GM21529 (cell line): ENCODE measurements around the gene MAPK12.

ENCODE experiments used
- ATAC-seq: cut with Tn5 transposase; IDR thresholded peaks from one replicate; pipeline ENCODE4 v1.9.1; 2021; ENCODE audit not compliant: unreplicated experiment

Gene MAPK12

DNA sequence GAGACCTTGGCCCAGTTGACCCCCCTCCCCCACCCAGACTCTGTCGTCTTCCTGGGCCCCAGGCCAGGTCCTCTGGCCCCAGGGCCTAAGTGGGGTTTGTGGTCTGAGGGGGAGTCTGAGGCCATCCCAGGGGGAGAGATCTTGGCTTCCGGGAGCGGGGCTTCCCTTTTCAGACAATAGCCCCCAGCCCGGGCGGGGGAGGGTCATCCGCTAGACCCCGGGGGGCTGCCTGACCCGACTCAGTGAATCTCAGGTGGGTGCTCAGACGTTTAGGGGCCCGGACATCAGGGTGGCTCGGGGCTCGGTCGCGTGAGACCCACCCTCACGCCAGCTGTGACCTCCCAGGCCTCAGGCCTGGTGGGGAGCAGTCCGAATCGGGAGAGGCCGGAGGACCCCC lies 8.1 kb upstream of the MAPK12 start:
- ATAC-seq = no peak

DNA sequence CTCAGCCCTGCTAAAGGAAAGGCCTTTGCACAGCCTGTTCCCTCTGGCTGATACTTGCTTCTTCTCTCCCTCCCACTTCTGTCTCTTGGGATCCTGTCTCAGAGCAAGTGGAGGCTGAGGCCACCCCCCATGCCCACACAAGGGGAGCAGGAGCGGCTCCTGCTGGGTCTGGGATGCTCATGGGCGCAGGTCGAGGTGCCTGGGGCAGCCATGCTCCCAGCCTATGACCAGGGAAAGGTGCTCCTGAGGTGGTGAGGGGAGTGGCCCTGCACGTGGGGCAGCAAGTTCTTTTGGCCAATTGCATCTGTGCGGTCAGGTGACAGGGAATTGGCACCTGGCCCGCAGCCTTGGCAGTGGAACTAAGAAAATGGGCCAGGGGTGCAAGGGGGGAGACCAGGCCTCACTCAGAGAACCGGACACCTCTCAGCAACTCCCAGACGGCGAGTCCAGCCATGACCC lies 7.2 kb upstream of the MAPK12 start:
- ATAC-seq = no peak

DNA sequence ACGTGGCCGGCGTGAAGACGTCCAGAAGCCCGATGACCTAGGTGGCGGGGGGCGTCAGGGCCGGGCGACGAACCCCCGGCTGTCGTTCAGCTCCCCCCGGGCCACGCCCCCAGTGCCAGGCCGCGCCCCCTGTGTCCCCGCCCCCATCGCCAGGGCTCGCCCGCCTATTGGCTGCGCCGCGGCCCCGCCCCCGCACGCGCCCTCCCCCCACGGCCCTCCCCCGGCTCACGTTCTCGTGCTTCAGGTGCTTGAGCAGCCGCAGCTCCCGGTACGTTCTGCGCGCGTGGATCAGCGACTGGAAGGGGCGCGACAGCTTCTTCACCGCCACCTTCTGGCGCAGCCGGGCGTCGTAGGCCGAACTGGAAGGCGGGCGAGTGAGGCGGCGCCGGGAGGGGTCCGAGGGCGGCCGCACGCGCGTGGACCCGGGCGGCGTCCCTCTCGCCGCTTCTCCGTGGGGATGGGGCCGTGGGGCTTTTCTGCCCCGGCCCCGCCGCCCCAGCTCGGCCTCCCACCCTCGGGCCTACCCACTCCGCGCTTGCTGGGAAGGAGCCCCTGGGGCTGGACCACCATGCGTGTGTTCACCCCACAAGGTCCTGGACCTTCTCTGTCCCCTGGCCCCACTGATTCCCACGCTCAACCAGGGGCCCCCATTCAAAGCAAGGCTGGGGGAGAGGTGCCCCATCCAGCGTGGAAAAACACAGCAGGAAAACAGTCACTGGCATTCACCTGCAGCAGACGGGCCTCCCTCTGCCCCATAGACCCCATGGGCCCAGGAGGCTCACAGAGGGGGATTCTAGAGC lies 6.3 kb upstream of the MAPK12 start:
- no peak for ATAC-seq

DNA sequence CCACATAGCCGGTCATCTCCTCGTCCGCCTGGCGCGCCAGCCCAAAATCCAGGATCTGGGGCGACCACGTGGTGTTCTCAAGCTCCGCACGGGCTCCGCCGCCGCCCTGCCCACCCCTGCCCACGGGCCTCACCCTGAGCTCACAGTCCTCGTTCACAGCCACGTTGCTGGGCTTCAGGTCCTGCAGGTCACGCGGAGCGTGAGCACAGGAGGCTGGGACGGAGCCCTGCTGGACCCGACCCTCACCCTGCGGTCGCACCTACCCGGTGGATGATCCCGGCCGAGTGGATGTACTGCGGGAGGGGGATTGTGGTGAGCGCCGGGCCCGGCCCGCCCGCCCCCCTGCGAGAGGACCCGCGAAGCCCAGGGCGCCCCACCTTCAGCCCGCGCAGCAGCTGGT lies 5.5 kb upstream of the MAPK12 start:
- no peak for ATAC-seq

DNA sequence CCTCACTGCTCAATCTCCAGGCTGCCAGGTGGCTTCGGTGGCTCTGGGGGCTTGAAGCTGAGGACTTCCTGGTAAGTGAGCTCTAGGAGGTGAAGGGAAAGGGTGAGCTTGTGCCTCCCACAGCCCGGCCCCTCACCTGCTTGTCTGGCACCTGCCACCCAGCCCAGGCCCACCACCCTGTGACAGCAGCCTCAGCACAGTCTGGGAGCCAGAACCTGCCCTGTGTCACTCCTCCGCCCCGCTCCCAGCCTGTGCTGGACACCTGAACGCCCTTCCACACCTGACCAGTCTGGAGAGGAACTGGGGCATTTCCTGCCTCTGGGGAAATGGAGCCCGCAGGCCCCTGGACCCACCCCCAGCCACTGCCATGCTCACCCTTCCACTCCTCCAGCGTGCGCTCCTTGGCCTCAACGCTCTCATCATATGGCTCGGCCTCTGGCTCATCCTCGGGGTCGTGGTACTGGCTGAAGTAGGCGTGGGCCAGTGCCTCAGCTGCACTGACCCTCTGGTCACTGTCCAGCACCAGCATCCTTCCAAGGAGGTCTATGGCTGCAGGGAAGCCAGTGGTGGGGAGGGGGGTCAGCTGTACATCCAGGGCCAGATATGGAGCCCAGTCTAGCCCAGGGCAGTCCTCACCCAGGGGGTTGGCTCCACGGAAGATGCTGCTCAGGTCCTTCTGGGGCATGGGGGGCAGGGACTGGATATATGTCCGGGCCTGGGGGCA lies 3.6 kb upstream of the MAPK12 start:
- ATAC-seq = no peak

DNA sequence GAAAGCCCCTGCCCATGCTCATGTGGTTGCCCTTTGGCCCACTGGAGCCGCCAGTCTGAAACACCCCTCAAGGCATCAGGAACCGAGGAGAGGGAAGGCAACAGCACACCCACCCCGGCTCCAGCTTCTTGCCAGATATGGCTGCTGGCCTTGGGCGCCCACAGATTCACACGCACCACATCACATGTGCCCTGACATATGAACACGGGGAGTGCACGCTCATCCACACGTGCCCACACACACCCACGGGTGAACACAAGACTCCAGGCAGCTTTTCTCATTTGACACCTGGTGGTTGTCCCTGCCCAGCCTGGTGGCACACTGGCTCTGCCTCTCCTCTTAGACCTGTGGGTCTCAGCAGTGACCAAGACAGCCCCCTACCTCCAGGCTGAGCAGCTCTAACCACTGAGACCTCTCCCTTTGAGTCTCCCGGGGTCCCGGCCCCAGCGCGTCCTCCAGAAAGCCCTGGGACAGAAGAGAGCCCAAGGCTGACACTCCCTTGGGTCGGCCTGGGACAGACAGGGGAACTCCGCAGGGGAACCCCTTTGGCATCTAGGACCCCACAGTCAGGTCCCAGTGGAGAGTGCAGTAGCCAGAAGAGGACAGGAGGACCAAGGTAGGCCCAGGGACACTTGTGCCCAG lies 2.7 kb upstream of the MAPK12 start:
- no peak for ATAC-seq

DNA sequence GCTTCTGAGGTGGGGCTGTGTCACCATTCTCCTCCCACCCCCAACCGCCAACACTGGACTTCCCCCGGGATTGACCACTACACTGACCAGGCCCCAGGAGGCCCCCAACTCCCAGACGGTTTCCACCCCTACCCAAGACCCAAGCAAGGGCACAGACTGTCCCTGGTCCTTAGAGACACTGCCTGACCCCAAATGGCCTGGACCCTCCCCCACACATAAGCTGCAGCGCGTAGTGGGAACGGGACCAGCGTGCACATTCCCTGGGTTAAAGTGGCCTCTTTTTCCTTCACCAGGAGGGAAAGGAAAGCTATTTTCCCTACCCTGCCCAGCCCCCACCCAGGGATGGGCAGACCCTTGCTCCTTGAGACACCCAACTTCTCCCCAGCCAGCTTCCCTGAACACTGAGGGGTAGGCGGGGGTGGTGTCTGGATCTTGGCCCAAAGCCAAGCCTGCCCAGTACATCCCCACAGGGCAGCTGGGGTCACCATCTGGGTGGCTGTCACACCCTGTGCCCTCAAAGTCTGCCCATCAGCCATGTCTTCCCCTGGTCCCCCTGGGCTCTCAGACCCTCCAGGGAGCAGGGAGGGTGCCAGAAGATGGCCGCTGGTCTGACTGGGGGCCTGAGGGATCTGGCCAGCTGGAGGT lies 1.6 kb upstream of the MAPK12 start:
- ATAC-seq = no peak

DNA sequence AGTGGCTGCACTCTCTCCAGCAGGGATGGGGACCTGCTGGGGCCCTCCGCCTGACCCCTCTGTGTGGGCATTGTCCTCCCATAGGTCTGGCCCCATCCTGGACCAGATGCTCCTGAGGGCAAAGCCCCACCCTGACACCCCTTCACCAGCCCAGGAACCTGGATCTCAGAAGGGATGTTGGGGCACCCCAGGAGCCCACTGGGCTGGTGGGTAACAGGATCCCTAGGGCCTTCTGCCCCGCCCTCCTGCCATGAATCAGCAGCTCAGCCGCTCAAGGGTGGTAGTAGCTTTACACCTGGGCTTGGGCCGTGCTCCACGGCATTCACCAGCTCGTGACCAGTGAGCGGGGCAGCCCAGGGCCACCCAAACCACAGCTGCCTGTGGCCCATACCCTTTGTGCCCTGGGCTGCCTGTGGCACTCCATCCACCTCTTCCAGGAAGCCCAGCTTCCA lies 1.0 kb upstream of the MAPK12 start:
- ATAC-seq = no peak

DNA sequence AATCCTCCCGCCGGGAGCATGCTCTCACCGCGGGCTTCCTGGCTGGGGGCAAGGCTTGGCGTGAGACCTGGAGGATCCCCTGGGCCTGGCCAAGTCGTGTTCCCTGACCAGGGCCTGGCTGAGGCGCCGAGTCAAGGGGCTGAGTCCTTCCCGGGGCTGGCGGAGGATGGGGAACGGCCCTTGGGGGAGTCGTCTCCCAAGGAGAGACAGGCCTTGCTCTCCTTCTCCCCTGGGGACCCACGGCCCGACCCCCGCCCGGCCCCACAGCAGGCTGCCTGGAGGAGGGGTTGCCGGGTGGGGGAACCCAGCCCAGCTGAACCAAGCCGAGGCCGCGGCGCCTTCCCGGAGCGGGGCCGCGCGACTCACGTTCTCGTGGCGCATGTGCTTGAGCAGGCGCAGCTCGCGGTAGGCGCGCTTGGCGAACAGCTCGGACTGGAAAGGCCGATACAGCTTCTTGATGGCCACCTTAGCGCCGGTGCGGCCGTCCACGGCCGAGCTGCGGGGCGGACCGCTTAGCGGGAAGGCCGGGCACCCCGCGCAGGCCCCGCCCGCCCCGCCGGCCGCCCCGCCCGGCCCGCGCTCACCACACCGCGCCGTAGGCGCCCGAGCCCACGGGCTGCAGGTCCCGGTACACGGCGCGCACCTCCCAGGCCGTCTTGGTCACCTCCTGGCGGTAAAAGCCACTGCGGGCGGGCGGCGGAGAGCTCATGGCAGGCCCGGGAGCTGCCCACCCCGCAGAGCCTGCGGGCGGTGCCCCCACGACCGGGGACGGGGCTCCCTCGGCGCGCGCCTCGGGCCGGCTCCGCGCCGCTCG lies 475 bp downstream of the MAPK12 start:
- ATAC-seq = peak; percentile 32

DNA sequence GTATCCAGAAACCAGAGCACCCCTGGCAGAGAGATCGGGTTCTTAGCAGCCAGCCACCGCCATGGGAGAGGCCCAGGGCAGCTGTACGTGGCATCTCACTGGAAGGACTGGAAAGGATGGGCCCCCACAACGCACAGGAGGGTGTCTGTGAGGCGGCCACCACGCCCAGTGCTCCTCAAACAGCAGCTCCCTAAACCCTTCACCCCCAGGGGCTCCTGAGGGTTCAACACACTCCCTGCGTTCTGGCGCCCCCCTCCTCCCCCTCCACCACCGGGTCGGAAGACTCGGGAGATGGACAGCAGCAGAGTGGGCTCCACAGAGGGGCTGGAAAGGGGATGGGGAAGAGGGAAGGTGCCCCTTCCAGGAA lies 1.1 kb downstream of the MAPK12 start:
- ATAC-seq = no peak

DNA sequence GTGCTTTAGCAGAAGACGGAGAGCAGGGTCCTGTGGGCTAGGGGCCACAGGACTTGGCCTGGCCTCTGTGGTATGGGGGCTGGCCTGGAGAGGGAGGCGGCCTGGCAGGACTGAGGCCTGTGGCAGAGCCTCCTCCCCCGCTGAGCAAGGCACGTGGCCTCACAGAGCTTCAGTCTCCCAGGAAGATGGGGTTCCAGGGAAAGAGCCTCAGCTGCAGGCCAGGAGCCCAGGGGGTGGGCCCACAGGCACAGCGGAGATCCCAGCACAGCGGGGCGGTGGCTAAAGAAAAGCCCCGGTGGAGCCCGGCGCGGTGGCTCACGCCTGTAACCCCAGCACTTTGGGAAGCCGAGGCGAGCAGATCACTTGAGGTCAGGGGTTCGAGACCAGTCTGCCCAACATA lies 2.2 kb downstream of the MAPK12 start:
- no peak for ATAC-seq

DNA sequence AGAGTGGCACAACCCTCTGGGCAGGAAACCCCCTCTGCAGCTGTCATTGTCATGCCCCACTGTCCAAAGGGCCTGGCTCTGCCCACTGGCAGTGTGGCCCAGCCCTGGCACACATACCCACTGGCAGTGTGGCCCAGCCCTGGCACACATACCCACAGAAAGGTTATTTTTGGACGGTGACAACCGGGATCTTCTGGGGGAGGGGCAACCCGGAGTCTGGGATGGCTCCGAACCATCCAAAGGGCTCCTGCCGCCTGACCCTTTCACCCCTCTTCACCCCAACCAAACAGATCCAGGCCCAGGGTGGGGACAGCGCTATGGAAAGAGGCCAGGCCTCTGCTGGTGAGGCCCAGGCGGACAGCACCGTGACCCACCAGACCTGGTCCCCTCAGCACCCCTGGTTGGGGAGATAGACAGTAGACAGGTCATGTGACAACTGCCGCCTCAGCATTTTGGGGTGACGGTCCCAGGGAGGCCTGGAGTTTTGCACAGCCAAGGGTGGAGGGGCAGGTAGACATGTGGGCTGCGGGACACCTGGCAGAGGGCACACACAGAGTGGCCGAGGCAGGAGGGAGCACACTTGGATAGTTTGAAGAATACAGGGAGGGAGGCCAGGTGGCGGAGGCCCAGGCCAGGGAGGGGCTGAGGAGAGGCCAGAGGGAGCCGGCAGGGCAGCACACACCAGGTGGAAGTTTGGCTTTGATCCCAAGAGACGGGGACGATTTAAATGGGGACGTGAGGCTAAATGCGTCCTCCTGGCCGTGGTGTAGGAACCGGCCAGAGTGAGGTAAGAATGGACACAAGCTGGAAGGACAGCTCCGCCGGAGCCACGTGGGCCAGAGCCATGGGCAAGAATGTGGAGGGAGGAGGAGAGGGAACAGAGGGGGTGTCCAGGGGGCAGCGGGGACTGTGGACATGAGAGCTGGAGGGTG lies 2.9 kb downstream of the MAPK12 start:
- no peak for ATAC-seq

DNA sequence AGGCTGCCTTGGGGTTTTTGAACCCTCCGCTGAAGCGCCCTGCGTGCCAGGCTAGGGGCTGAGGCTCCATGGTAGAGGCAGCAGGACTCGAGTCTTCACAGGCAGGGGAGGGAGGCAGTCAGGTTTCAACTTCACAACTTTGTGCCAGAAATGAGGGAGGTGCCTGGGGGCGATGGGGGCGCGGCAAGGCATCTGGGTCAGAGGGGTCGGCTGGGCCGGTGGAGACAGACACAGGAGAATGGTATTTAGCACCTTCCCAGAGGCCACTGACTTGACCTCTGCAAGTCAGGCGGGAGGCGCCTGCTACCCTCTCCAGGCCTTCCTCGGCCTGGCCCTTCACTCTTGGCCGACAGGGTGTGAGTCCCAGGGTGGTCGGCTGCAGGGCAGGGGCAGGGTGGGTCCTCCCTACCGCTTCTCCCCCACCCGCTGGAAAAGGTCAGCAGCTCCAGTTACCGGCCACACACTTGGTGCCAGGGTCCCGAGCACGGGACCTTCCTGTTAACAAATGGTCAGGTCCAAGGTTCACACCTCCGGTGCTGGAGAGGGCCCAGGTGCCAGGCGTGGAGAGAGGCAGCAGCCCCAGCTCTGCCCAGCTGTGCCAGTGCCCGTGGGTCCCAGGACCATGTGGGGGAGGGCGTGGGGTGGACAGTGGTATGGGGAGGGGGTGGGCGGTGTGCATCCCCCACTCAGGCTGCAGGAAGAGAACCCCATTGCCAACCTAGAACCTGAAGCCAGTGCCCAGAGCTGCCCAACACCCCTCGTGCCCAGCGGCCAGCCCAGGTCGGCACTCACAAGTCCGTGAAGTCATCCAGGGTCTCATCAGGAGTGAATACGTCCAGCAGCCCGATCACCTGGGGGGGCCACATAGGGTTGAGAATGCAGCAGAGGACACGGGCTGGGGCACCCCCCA lies 3.8 kb downstream of the MAPK12 start:
- ATAC-seq = no peak

DNA sequence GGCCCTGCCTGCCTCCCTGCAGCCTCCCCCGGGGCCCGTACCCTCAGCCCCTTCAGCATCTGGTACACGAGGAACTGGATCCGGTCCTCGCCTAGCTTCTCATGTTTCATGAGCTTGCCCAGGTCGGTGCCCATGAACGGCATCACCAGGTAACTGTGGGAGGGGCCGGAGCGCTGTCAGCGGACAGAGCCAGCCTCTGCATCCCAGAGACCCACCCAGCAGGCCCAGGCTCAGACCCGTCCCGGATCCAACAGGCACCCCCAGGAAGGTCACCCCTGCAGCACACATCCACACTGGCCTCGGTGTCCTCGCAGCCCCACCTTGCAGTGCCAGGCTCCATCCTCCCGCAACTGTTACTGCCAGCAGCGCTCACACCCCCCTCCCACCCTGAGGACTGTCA lies 4.4 kb downstream of the MAPK12 start:
- ATAC-seq = no peak

DNA sequence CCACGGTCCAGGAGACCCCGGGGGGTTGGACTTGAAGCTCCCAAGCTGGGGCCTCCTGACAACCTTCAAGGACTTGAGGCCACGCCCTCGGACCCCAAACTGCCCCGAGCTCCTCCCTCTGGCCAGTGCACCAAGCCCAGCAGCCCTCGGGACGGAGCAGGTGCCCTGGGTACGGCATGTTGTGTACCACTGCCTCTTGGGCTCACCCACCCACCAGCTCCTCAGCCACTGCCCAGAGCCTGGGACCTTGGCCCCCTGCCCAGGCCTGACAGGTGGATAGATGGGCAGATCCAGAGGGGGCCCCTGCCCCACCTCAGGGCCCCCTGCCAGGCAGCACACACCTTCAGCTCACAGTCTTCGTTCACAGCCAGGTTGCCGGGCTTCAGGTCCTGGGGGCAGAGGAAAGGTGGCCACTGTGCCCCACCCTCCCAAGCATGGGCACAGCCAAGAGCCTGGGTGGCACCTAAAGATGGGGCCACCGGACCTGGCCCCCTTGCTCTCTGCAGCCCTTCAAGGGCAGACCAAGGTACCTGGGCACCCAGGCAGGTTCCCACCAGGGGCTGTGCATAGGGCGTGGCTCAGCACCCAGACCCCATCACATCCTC lies 5.1 kb downstream of the MAPK12 start:
- ATAC-seq = no peak

DNA sequence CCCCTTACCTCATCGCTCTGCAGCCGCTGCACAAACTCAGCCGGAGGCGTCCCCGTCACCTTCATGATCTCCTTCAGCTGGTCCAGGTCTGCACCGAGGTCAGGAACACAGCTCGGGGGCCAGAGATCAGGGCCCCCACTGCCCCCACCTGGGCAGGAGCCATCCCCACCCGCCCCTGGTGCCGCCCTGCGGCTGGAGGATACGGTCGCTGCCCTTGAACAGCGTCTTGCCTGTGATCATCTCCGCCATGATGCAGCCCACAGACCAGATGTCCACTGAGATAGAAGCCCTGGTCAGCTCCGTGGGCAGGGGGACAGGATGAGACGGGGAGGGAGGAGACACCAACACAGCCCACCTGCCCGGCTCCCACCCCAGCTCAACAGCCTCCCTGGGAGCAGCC lies 5.9 kb downstream of the MAPK12 start:
- ATAC-seq = no peak

DNA sequence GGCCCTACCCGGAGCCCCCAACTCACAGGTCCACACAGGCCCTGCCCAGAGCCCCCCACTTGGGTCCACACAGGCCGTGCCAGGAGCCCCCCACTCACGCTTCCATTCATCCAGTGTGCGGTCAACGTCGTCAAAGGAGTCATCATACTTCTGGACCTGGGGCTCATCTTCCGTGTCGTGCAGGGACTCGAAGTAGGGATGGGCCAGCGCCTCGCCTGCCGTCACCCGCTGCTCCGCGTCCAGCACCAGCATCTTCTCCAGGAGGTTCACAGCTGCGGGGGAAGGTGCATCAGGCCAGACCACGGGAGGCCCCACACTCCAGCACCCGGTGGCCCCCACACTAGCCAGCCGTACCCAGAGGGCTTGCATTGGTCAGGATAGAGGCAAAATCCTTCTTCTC lies 6.4 kb downstream of the MAPK12 start:
- no peak for ATAC-seq

DNA sequence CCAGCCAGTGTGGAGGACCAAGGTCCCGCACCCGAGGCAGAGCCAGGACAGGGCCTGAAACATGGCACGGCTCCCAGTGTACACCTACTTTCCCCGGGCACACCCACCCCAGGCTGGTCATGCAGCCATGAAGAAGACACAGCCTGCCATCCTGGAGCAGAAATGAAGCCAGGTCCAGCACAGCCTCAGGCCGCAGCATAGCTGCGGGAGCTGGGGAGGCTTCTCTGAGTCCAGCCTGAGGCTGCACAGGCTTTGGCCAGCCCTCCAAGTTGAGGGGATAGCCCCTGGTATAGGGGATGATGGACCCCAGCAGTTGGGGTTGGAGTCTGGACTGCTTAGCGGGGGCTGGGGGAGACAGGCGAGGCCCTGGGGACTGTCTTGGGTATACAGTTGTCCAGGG lies 7.5 kb downstream of the MAPK12 start:
- ATAC-seq = no peak
